Panc1 (cell line): ENCODE measurements around the gene ISOC2. TPM values are rescaled to one million over a fixed set of nuclear protein-coding genes. Genes with fewer than 3 reads are reported as not detected.
"Not testable (repeated sequence)": the region's sequence is repeated elsewhere in the genome, so short reads cannot be mapped to it uniquely, and the experiment has no call there.

Experiments used
- ATAC-seq: fragments of 200-7000 bp; cut with Tn5 transposase; 2 replicates; pipeline ENCODE4 v1.9.1; 2020; ENCODE audit warnings: mild to moderate bottlenecking, moderate library complexity
- BruUV-seq: library from RNA; stranded (reverse); fragments of 400-500 nt; replicated peaks from 2 replicates; lab custom pipeline; 2021; lab: Mats Ljungman, UMichigan
- CTCF ChIA-PET: fragments of 300-600 bp; sonication (Branson Sonifier 250); formaldehyde crosslinking; loops from one replicate; lab custom pipeline; 2022; ENCODE audit warnings: antibody characterized with exemption; lab: Charles Lee
- POLR2A ChIA-PET: fragments of 300-600 bp; sonication (Branson Sonifier 250); formaldehyde crosslinking; loops from one replicate; lab custom pipeline; 2022; ENCODE audit warnings: antibody characterized with exemption; lab: Charles Lee
- DNase-seq: peaks from one replicate; pipeline ENCODE4 v3.0.0-alpha.2; 2010; ENCODE audit warnings: low read depth, low spot score
- H3K27ac ChIP-seq: 2 replicates; pipeline ENCODE4 v1.5.1; 2011; ENCODE audit warnings: mild to moderate bottlenecking, low read length, inconsistent platforms
- H3K27me3 ChIP-seq: fragments of 200-500 bp; sonication (Bioruptor generic); 2 replicates; pipeline ENCODE4 v1.6.0; 2014; ENCODE audit warnings: low read length, inconsistent platforms; ENCODE audit not compliant: control insufficient read depth, insufficient read depth
- H3K36me3 ChIP-seq: fragments of 200-500 bp; sonication (Bioruptor generic); 2 replicates; pipeline ENCODE4 v1.5.1; 2014; ENCODE audit warnings: inconsistent platforms, mild to moderate bottlenecking, low read length, moderate library complexity; ENCODE audit not compliant: control insufficient read depth, insufficient read depth
- H3K4me1 ChIP-seq: 2 replicates; pipeline ENCODE4 v1.5.1; 2011; ENCODE audit warnings: inconsistent platforms, mild to moderate bottlenecking, low read length, moderate library complexity; ENCODE audit not compliant: control insufficient read depth, insufficient read depth
- H3K4me3 ChIP-seq, 2 experiments: 2 replicates each; pipeline ENCODE4 v1.5.1; 2011 to 2012; ENCODE audit warnings: low read depth in 2 of 2, low read length in 2 of 2, mild to moderate bottlenecking in 2 of 2, inconsistent platforms in 1 of 2, moderate library complexity in 1 of 2
- H3K9me3 ChIP-seq: fragments of 200-500 bp; sonication (Bioruptor generic); 2 replicates; pipeline ENCODE4 v1.5.1; 2014; ENCODE audit warnings: low read depth, mild to moderate bottlenecking, inconsistent platforms, low read length, moderate library complexity; ENCODE audit not compliant: control insufficient read depth, insufficient read depth
- POLR2AphosphoS5 ChIP-seq: IDR thresholded peaks from 2 replicates; pipeline ENCODE4 v1.6.1; 2012; ENCODE audit warnings: mild to moderate bottlenecking, low read depth, low read length, moderate library complexity
- SIN3A ChIP-seq: IDR thresholded peaks from 2 replicates; pipeline ENCODE4 v1.6.1; 2012; ENCODE audit warnings: low read depth, mild to moderate bottlenecking, low read length, moderate library complexity, borderline replicate concordance; ENCODE audit not compliant: insufficient read depth
- TCF7L2 ChIP-seq: IDR thresholded peaks from 2 replicates; pipeline ENCODE4 v1.6.1; 2011; ENCODE audit warnings: mild to moderate bottlenecking, low read depth, low read length, inconsistent platforms
- in situ Hi-C: cut with HindIII; loops from 2 replicates; pipeline ENCODE4 v1.10.0; 2016; ENCODE audit warnings: low sequenced_read_pairs, low pct_unique_long_range_greater_than_20kb
- intact Hi-C: fragments of 100-400 bp; cut with micrococcal nuclease; formaldehyde crosslinking; loops from one replicate; pipeline ENCODE4 v1.10.0; 2022; ENCODE audit not compliant: unreplicated experiment
- total RNA-seq: library from RNA; stranded (reverse); gene quantifications from one replicate; pipeline ENCODE4 v1.2.1, GENCODE V29; 2021; ENCODE audit not compliant: unreplicated experiment
- TF ChIP-seq, protein P1 (sequence below): fragments of 450-650 bp; IDR thresholded peaks from 2 replicates; pipeline ENCODE4 v1.5.1; 2017; ENCODE audit warnings: mild to moderate bottlenecking
- TF ChIP-seq, protein P2 (sequence below), 2 experiments: IDR thresholded peaks; 2 replicates each; pipeline ENCODE4 v1.6.1; 2011 to 2012; ENCODE audit warnings: low read depth in 2 of 2, control low read depth in 1 of 2, low read length in 1 of 2, mild to moderate bottlenecking in 1 of 2, moderate library complexity in 1 of 2; ENCODE audit not compliant: insufficient read depth in 1 of 2

The ISOC2 gene
- total RNA-seq, 1 experiment from 2014 or later = 150 TPM

DNA sequence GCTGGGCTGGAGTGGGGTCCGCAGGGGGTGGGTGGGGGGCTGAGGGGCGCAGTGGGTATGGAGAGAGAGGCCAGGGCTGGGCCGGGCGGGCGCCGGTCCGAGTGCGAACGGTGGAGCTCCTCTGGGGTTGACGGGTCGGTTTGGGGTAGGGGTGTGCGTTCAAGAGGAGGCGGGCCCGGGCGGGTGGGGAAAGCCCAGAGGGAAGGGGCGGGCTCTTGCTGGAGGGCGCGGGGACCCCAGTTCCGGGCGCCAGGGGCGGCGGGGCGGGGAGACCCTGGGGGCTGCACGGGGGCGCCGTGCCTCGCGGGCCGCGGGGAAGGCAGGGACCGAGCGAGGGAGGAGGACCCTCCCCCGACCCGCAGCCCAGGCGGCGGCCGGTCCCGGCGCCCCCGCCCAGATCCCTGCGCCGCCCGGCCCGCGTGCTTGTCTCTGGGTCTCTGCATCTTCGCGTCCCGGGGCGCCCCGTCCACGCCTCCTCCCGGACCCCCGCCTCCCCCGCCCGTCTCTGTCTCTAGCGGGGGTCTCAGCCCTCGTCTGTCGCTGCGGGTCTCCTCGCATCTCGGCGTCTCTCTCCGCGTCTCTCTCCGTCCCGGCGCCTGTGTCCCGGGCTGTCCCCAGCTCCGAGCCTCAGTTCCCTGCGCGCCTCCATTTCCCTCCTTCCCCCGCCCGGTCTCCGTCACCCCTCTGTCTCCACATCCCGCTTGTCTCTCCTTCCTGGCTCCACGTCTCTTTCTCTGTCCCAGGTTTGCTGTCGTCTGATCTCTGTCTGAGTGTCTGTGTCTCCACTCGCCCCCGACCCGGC, 10.1 kb downstream of the ISOC2 start:
- Histone ChIP-seq H3K9me3 (no peaks in the 10 kb centered on the region), H3K4me1 (peaks cover 9% of the 10 kb centered on the region), H3K4me3 (peak overlapping the region; percentile 29 to 46), H3K27me3 (peaks cover 6% of the 10 kb centered on the region), H3K36me3 (0 out of 2 replicates have a peak, but pooled peaks cover 3% of the 10 kb centered on the region), H3K27ac (no peak overlapping the region)
- in situ Hi-C loops (no loop called here), intact Hi-C loops (no loop called here)
- ChIA-PET POLR2A (interaction anchor here (0.6 kb wide), 1 partner anchor 347 kb away, joined by 5 read pairs; no protein-coding TSS in a partner anchor), CTCF (interaction anchor here (0.8 kb wide), 1 partner anchor 10 kb away, joined by 10 read pairs; no protein-coding TSS in a partner anchor)
- ATAC-seq (peak; percentile 34; the same call in 1 of the 2 replicates), DNase-seq (no peak)
- no TSS peak for BruUV-seq
- TF ChIP-seq SIN3A (no peak), TCF7L2 (no peak), POLR2AphosphoS5 (no peak)
- TF ChIP-seq, protein P1, sequence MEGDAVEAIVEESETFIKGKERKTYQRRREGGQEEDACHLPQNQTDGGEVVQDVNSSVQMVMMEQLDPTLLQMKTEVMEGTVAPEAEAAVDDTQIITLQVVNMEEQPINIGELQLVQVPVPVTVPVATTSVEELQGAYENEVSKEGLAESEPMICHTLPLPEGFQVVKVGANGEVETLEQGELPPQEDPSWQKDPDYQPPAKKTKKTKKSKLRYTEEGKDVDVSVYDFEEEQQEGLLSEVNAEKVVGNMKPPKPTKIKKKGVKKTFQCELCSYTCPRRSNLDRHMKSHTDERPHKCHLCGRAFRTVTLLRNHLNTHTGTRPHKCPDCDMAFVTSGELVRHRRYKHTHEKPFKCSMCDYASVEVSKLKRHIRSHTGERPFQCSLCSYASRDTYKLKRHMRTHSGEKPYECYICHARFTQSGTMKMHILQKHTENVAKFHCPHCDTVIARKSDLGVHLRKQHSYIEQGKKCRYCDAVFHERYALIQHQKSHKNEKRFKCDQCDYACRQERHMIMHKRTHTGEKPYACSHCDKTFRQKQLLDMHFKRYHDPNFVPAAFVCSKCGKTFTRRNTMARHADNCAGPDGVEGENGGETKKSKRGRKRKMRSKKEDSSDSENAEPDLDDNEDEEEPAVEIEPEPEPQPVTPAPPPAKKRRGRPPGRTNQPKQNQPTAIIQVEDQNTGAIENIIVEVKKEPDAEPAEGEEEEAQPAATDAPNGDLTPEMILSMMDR = no peak
- TF ChIP-seq, protein P2, sequence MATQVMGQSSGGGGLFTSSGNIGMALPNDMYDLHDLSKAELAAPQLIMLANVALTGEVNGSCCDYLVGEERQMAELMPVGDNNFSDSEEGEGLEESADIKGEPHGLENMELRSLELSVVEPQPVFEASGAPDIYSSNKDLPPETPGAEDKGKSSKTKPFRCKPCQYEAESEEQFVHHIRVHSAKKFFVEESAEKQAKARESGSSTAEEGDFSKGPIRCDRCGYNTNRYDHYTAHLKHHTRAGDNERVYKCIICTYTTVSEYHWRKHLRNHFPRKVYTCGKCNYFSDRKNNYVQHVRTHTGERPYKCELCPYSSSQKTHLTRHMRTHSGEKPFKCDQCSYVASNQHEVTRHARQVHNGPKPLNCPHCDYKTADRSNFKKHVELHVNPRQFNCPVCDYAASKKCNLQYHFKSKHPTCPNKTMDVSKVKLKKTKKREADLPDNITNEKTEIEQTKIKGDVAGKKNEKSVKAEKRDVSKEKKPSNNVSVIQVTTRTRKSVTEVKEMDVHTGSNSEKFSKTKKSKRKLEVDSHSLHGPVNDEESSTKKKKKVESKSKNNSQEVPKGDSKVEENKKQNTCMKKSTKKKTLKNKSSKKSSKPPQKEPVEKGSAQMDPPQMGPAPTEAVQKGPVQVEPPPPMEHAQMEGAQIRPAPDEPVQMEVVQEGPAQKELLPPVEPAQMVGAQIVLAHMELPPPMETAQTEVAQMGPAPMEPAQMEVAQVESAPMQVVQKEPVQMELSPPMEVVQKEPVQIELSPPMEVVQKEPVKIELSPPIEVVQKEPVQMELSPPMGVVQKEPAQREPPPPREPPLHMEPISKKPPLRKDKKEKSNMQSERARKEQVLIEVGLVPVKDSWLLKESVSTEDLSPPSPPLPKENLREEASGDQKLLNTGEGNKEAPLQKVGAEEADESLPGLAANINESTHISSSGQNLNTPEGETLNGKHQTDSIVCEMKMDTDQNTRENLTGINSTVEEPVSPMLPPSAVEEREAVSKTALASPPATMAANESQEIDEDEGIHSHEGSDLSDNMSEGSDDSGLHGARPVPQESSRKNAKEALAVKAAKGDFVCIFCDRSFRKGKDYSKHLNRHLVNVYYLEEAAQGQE (IDR thresholded peaks at IDR 0.05; ENCODE audit: insufficient read depth in 1 of 2, low read depth in 2 of 2, low read length in 1 of 2) = no peak

DNA sequence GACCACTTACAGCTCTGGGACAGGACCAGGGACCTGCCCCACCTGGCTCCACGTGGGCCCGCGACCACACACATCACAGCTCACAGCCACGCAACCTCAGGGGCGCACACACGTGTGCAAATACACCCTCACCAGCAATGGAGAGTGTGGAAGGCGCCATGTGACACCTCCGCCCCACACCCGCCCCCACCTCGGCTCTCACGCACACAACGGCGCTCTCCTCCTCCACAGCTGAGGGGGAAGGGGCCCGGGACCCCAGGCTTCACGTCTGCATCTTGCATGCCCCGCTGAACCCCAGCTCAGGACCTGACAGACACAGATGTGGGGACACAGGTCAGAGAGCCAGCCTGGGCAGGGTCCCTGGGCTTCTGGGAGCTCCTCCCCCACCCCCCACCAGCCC, 12.0 kb downstream of the ISOC2 start:
- Histone ChIP-seq H3K4me3 (no peak overlapping the region), H3K27me3 (peaks cover 9% of the 10 kb centered on the region), H3K36me3 (0 out of 2 replicates have a peak, but pooled peaks cover 3% of the 10 kb centered on the region), H3K27ac (no peak overlapping the region), H3K4me1 (peaks cover 9% of the 10 kb centered on the region), H3K9me3 (no peaks in the 10 kb centered on the region)
- POLR2A ChIA-PET = no interaction called here
- no peak for TF ChIP-seq POLR2AphosphoS5
- TF ChIP-seq SIN3A = no peak
- TF ChIP-seq, protein P2 (IDR thresholded peaks at IDR 0.05; ENCODE audit: insufficient read depth in 1 of 2, low read depth in 2 of 2, low read length in 1 of 2) = no peak
- TF ChIP-seq, protein P1 = no peak
- TF ChIP-seq TCF7L2 = no peak
- no TSS peak for BruUV-seq
- in situ Hi-C loops = no loop called here
- no peak for DNase-seq
- intact Hi-C loops = no loop called here
- no peak for ATAC-seq
- CTCF ChIA-PET = no interaction called here

DNA sequence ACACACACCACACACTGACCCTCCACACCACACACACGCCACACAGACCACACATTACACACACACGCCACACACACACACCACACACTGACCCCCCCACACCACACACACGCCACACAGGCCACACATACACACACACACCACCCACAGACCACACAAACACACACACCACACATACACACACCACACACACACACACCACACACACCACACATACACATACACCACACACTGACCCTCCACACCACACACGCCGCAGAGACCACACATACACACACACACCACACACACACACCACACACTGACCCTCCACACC, 13.3 kb downstream of the ISOC2 start:
- DNase-seq, in situ Hi-C loops, H3K4me1 ChIP-seq, intact Hi-C loops, H3K9me3 ChIP-seq, H3K27ac ChIP-seq, H3K4me3 ChIP-seq, ATAC-seq, H3K36me3 ChIP-seq, BruUV-seq, POLR2A ChIA-PET, CTCF ChIA-PET: not testable (repeated sequence)
- H3K27me3 ChIP-seq = peaks cover 18% of the 10 kb centered on the region
